GM19438 (cell line): ENCODE data around the gene PDXDC1.
"Not testable (repeated sequence)": the region's sequence is repeated elsewhere in the genome, so short reads cannot be mapped to it uniquely, and the experiment has no call there.

Source experiments
- ATAC-seq: cut with Tn5 transposase; IDR thresholded peaks from one replicate; pipeline ENCODE4 v1.9.1; 2021; ENCODE audit warnings: low read depth; ENCODE audit not compliant: unreplicated experiment

The PDXDC1 gene

DNA sequence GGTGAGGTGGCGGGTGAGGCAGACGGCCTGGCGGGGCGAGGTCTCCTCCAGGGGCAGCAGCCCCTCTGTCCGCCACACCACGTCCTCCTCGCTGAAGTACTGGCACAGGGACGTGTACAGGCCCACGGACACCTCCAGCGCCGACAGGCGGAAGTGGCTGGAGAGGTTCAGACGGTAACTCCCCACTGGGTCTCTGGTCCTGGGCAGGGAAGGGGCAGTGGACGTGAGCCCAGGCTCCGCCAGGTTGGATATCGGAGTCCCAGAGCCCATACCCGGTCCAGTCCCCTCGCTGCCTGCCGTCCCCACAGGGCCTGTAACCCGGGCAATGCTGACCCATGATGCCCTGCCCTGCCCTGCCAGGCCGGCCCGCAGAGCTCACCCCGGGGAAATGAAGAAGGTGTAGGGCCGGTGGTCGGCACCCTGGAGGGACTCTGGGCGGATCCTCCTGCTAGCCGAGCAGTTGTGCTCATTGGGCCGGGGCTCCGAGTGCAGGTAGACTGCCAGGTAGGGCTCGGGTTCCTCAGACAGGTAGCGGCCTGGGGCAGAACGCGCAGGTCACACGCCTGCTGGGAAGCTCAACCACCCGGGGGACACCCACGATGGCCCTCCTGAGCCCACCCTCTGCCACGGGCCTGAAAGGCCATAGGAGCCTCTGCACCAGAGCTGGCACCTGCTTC lies 155.6 kb downstream of the PDXDC1 start:
- ATAC-seq: not testable (repeated sequence)

DNA sequence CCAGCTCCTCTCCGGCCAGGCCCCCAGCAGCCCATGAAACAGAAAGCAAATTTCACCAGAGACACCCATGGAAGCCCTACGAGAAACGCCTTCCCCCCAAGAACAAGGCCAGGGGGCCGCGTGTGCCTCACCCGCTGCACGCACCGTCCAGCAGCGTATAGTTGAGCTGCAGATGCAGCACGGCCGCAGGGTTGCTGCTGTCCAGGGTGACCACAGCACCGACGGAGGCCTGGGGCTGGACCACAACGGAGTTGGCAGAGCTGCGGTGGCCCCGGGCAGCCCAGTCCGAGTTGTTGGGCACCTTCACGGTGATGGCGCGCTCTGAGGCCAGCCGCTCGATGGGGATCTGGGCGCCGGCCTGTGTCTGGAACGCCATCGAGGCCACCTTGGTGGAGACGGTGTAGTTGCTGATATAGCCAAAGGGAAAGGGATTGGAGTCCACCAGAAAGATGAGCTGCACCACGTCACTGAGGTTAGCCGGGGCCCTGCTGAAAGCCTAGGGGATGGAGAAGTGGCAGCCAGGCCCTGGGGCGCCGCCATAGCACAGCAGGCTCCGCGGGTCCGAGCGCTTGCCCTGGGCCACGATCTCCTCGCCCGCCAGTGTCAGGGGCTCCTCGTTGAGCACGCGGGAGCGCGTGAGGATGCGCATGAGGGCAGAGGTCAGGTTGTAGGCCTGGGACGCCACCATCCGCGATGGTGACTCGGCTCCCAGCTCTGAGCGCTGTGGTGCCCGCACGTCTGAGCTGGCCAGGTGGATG lies 156.3 kb downstream of the PDXDC1 start:
- ATAC-seq: not testable (repeated sequence)

DNA sequence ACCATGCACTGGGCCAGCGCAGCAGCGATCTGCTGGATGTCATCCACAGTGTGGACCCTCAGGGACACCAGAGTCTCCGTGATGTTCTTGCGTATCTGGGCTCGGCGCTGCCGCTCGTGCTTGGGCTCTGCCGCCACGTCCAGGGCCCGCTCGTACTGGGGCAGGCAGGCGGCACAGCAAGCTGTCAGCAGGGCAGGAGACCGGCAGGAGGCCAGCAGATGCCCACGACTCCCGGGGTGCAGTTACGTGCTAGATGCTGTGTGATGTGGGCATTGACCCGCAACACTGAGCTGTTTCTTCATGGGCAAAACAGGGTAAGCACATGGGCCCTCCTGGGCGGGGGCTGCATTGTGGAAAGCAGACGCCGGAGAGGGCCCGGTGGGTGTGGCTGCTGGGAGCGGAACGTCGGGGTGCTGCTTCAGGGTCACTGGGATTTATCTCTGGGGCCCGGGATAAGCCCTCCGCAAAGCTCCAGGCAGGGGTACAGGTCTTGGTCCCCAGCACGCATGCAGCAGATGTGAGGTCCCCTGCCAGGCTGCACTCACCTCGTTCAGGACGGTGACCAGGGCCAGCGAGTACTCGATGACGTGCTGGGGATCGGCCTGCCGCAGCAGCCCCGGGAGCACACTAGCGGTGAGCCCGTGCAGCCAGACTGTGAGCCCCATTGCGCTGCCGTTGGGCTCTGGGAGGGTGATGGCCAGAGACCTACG lies 158.0 kb downstream of the PDXDC1 start:
- ATAC-seq: not testable (repeated sequence)

DNA sequence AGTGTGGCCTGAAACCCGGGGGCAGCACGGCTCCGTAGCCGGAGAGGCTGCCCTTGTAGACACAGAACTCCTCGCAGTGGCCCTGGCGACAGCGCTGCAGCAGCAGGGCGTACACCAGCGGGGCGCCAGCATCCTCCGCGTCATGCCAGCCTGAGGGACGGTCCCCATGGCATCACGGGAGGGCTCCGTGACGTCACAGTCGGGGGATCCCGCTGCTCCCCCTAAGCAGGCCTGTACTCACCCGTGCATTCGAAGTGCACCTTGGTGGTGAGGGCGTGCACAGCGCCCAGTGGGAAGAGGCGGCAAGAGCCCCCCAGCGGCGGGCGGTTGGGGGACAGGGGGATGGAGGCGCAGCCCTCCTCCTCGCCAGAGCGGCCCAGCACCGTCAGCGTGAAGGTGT lies 158.7 kb downstream of the PDXDC1 start:
- ATAC-seq: not testable (repeated sequence)

DNA sequence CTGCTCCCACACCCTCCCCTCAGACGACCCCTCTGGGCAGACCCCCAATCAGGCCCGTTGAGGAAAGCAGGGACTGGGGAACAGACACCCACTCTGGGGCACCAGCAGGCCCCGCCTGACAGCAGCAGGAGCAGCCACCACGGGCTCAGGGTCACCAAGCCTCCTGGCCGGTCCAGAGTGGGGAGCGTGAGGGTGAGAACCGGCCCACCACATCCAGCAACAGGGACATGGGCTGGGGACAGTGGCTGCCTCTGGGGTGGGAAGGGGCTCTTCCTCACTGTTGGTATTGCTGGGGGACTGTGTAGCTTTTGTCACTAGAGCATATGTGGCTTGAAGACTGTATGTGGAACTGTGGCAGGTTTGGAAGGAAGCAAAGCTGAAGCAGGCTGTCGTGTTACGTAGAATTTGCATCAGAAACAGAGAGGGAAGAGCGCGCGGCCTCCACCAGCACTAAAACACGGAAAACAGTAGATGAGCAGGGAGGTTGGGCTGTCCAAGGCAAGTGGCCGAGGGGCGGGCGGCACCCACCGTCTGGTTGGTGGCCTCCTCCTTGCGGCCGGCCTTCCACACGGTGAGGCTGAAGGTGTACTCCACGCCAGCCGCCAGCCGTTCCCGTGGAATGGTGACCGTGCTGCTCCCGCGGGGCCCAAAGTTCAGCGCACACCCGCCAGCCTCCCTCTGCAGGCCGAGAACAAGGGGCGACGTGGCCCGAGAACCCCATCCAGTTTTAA lies 160.1 kb downstream of the PDXDC1 start:
- not testable (repeated sequence) for ATAC-seq

DNA sequence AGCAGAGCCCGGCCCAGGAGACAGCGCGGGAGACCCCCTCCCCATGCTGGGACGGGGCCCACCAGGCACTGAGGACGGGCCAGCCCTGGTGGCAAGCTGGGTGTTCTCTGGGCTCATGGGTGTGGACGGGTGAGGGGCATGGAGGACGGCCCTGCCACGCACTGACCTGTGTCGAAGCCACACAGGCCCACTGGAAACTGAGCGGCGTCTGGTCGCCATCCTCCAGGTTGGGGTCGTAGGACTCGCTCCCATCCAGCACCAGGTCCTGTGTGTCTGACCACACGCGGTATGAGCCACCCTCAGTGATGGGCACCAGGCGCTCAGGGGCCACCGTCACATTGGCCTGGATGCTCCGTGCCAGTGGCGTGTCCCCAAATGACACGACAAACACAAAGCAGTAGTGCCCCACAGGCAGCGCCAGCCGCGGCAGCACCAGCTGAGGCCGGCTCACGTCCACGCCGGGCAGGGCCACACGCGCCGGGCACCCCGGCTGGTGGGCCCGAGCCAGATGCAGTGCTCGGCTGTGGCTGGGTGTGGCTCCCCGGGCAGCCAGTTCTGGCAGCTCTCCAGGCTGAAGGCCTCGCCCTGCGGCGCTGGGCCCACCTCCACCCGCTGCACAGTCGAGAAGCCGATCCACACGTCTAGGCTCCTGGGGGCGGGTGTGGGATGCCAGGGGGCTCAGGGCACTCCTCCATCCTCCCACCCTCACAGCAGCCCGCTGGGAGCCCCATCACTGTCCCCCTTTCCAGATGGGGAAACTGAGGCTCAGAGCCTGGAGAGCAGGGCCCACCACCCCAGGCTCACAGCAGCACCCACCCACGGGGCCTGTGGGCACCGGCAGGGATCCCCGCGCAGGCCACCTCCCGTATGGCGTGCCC lies 160.9 kb downstream of the PDXDC1 start:
- ATAC-seq: not testable (repeated sequence)

DNA sequence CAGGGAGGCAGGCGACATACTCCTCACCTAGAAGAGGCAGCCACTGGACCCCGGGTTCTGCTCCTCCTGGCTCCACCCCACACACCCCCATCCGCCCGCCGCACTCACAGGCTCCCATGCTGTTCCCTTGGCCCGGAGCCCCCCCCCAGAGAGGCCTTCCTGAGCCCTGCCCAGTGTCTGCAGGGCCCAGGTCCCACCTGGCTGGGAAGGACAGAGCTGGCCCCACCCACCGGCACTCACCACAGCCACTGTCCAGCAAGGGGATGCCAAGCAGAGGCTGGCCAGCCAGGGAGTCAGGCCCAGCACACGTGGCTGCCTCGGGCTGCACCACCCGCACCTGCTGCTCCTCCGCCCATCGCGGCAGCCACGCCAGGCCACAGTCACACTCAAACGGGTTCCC lies 162.7 kb downstream of the PDXDC1 start:
- not testable (repeated sequence) for ATAC-seq

DNA sequence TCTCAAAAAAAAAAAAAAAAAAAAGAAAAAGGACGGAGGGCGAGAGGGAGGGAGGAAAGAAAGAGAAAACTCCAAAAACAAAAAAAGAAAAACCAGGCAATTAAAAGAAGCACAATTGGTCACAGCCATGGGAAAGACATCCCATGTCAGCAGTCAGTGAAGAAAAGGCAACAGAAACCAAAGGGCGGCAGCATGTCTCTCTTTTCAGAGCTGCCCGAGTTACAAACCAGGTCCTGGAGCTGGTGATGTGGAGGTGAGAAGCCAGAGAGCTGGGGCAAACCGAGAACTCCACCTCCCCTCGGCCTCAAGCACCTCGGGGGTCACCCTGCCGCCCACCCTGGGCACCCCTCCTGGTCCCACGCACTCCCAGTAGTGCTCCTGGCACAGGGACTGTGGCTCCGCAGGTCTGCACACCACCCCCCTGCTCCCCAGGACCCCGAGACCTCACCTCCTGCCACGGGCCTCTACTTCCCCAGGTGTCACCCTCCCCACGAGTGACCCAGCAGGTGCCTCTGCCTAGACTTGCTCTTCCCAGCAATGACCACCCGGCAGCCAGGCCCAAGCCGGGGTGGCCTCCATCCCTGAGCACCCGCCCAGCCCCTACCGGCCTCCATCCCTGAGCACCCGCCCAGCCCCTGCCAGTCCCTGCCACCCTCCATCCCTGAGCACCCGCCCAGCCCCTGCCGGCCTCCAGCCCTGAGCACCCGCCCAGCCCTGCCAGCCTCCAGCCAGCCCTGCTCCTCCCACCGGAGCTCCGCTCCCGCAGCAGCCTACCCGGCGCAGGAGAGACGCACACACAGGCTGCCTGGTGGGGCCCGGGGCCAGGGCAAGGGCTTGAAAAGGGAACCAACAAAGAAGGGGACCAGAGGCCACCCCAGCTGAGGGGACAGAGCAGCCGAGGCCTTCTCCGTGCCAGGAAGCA lies 165.9 kb downstream of the PDXDC1 start:
- not testable (repeated sequence) for ATAC-seq

DNA sequence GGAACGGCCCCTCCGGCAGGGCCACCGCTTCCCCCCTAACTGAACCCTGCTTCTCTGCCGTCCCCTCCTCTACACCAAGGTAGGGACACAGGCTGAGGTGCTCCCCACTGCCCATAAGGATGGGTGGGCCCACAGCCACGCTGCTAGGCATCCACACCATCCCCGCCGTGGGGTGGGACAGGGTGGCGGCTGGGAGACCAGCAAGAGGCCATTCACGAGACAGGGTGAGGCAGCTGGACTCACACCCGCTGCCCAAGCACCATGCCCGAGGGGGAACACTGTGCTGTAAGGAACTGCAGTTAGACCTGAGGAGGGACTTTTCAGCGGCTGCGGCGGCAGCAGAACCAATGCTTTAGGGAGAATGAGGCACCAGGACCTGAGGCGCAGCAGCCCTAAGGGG lies 166.8 kb downstream of the PDXDC1 start:
- no peak for ATAC-seq

DNA sequence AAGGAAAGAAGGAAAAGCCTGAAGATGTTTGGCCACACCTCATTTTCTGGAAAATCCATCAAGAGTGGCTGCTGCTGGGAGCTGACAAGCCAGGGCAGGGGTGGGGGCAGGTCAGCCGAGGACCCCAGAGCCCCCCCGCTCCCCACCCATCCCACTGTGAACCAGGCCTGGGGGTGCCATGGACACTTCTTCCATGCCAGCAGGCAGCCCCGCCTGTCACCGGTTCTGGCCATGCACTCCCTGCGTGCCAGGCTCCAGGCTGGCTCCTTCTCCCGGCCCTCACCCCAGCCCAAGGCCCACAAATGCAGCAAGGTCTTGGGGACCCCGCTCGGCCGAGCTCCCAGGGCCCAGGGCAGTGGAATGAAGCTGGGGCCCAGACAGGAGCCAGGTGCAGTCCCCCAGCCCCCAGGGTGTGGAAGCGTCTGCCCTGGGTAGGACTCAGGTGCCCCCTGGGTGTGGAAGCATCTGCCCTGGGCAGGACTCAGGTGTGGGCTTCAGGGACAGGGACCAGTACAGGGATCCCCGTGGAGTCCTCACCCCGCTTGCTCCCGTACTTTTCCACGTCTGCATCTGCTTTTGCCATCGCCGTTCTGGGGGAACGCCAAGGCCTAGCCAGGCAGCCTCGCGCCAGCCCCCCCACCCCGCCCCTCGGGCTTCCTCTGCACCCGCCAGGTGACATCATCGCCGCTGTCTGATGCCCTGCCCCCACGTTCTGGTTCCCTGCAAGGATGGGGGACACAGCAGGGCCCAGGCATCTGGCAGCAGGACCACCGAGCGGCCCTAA lies 167.5 kb downstream of the PDXDC1 start:
- ATAC-seq: not testable (repeated sequence)

DNA sequence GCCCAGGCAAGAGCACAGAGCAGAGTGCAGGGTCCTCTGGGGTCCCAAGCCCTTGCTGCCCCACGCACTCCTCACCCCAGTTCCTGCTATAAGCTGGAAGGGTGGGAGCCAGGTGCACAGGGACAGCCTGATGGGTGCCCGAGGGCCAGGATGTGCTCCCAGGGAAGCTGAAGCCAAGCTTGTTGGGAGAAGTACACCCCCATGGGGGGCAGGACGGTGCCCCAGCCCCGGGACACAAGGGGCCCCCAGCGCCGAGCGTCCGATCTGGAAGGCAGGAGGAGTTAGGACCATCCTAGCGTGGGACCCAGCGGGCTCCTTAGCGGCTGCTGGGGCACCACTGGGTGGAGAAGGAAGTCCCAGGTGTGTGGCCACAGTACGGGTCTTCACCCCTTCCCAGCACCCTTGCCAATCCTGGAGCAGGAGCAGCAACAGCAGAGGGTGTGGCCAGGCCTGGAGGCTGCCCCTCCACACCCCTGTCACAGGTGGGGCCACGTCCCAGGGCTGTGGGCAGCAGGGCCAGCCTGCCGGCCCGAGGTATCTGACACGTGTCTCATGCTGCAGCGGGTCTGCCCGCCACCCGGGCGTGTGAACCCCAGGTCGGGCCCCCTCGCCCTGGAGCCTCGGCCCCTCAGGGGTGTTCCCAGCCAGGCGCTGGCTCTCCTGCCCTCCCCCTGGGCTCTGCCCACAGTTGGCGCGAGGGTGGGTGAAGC lies 168.2 kb downstream of the PDXDC1 start:
- ATAC-seq: not testable (repeated sequence)

DNA sequence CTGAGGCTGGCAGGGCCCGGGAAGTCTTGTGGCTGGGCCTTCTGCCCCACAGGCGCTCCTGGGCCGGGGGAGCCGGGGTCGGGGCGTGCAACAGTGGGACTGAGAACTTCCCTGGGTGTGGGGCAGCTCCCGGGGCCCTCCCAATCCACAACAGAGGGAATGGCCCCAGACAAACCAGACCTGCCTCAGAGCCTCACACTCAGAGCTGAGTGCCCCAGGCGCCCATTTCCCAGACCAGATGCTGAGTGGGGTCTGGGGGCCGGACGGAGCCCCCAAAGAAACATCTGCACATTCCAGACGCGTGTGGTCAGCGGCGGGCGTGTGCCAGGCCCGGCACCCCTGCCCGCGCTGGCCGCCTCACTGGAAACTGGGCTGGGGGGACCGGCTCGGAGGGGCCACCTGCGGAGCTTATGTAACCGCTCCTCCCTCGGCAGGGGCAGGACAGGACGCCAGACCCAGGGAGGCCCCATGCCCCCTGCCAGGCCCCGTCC lies 168.8 kb downstream of the PDXDC1 start:
- not testable (repeated sequence) for ATAC-seq

DNA sequence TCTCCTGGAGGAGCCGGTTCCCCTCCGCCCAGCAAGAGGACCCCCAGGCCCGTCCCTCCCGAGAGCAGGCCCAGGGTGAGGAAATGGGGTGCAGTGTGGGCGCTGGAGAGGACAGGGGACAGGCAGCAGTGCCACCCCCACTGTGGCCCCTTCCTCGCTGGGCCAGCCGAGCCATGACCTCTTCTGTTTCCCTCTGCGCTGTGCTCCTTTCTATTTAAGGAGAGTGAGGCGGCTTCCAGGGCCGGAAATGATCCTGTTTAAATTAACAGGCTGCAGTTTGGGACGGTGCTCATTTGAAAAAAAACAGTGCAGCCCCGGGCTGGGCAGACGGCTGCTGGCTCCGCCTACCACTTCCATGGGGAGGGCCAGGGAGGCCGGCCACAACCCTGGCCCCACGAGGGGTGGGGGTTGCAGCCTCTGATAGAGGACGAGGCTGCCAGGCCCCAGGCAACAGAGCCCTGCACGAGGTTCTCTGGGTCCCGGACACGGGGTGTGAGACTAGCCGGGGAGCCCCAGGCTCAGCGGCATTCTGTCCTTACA lies 169.3 kb downstream of the PDXDC1 start:
- not testable (repeated sequence) for ATAC-seq

DNA sequence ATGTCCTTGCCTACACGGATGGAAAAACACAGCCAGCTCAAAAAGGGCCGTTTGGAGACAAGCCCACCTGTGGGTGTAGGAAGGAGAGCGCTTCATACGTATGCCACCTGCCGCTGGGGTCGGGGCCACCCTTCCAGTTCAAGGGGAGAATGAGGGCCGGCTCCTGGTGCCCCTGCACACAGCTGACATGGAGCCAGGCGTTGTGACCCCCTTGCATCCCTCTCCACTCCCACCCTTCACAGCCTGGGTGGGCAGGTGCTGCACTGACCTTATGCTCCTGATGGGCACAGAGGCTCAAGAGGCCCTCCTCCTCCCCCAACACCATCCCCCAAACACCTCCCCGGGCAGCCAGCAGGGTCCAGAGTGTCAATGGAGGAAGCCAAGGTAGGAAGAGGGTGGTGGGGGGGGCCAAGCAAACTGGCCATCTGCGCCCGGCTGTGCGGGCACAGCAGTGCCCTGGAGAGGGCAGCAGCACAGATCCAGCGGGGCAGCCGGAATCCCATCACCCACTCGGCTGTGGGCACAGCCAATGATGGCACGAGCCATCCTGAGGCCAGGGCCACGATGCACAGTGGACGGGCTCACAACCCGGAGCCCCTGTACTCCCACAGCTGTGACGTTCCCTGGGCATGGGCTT lies 170.1 kb downstream of the PDXDC1 start:
- ATAC-seq: not testable (repeated sequence)

DNA sequence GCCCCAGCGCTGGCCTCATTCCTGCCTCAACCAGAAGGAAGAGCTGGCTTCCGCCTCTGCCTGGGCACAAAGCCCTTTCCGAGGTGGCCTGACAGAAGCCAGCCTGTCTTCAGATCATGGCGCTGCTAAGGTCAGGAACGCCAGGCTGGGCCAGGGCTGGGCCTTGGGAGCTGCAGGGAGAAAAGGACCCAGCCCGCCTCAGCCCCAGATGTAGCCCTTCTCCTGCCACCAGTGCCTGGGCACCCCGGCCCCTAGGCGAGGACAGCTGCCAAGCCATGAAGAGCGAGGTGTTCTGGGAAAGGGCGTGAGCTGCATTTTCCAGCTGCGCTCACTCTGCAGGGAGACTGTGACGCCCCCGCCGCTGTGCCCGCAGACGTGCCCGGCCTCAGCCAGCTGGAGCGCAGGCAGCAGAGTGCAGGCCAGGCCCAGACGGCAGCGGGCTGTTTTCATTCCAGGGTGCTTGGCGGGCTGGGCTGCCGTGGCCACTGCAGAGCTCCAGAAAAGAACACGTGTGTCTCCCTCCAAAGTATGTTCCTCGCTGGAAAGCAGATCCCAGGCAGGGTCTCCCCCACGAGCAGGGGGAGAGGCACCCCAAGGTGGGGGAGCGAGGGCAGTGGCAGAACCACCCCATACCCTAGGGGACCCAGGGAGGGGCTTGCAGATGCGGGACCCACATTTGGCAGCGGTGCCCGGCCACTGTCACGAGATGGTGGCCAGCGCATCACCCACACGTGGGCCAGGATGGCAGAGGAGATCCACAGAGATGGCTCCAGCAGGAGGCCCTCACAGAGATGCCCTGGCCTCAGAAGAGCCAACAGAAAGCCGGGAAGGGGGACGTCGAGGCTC lies 170.8 kb downstream of the PDXDC1 start:
- ATAC-seq: not testable (repeated sequence)
